HEK293 (cell line): ENCODE measurements around the gene GPAT2.
"Not testable (repeated sequence)": the region's sequence is repeated elsewhere in the genome, so short reads cannot be mapped to it uniquely, and the experiment has no call there.

Experiments
- FEZF1 ChIP-seq: fragments of 450-650 bp; formaldehyde crosslinking; IDR thresholded peaks from 2 replicates; pipeline ENCODE4 v1.5.1; 2016; ENCODE audit warnings: missing biosample characterization, missing genetic modification characterization
- SETDB1 ChIP-seq: IDR thresholded peaks from one replicate; pipeline ENCODE4 v1.6.1; 2017; ENCODE audit warnings: mild to moderate bottlenecking, low read length, moderate library complexity, mixed read lengths; ENCODE audit not compliant: insufficient read length
- TF ChIP-seq, protein P1 (sequence below): fragments of 450-650 bp; formaldehyde crosslinking; IDR thresholded peaks from 2 replicates; pipeline ENCODE4 v1.5.1; 2016; ENCODE audit warnings: missing biosample characterization, missing genetic modification characterization

DNA sequence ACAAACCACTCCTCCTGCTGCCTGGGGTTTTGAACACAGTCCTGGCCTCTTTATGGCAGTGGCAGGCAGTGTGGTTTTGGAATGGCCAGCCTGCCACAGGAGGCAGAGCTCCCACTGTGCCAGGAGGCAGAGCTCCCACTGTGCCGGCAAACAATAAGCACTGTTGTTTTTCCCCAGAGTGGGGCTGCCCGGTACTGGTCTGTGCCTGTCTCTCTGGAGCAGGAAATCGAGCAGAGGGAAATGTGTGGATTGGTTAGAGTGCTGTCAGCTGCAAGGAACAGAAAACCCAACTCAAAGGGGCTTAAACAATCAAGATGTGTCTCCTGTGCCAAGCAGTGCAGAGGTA is 15.2 kb upstream of the GPAT2 start:
- TF ChIP-seq, protein P1, sequence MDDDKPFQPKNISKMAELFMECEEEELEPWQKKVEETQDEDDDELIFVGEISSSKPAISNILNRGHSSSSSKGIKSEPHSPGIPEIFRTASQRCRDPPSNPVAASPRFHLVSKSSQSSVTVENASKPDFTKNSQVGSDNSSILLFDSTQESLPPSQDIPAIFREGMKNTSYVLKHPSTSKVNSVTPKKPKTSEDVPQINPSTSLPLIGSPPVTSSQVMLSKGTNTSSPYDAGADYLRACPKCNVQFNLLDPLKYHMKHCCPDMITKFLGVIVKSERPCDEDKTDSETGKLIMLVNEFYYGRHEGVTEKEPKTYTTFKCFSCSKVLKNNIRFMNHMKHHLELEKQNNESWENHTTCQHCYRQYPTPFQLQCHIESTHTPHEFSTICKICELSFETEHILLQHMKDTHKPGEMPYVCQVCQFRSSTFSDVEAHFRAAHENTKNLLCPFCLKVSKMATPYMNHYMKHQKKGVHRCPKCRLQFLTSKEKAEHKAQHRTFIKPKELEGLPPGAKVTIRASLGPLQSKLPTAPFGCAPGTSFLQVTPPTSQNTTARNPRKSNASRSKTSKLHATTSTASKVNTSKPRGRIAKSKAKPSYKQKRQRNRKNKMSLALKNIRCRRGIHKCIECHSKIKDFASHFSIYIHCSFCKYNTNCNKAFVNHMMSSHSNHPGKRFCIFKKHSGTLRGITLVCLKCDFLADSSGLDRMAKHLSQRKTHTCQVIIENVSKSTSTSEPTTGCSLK: not testable (repeated sequence)
- TF ChIP-seq FEZF1 (tag by site-specific recombination); SETDB1: not testable (repeated sequence)
